ENCODE results near the gene TTC16. TPM values are rescaled to one million over a fixed set of nuclear protein-coding genes. Genes with fewer than 3 reads are reported as not detected.
A peak's percentile ranks its signal among the peaks of the same experiment; 100 is the strongest.

TTC16 gene
- total and polyA plus RNA-seq, 4 donors, result 0.02 to 0.08 TPM; not detected in 2

DNA sequence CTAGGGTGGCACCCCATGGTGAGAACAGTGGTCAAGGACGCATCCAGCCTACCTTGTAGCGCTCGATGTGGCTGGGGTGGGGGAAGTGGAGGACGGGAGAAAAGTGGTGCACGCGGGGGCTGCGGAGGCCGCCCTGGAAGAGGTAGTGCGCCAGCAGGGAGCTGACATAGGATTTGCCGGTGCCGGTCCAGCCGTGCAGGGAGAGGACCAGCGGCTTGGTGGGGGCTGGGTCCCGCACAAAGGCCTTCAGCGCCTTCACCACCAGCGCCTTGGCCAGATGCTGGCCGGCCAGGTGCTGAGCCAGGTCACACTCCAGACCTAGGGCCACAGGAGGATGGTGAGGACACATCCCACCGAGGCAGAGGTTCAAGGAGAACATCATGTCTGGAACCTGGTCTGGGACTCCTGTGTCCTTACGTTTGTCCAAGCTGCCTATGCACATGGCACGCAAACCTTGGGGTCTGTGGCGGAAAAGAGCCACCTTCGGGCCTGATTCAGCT lies 18.4 kb downstream of the TTC16 start:
- Histone ChIP-seq H3K36me3 (ENCODE audit: control insufficient read depth in 4 of 4, insufficient read depth in 3 of 4, low read depth in 1 of 4, low read length in 3 of 4) (peaks cover 0 to 3% (median 1%) of the 10 kb centered on the region in 4 donors), H3K4me1 (ENCODE audit: control insufficient read depth in 4 of 4, insufficient read depth in 4 of 4, low read length in 3 of 4) (peaks cover 0 to 9% (median 7%) of the 10 kb centered on the region in 4 donors), H3K9me3 (ENCODE audit: control insufficient read depth in 4 of 4, low read length in 3 of 4) (no peaks in the 10 kb centered on the region), H3K9ac (ENCODE audit: low read depth in 1 of 2, low read length in 2 of 2) (no peak overlapping the region), H3K4me3 (ENCODE audit: low read depth in 1 of 3, low read length in 3 of 3) (peak overlapping the region in 2 of 3 donors; percentile 69 to 74), H3K27ac (ENCODE audit: low read depth in 1 of 2, low read length in 2 of 2) (peak overlapping the region; percentile 74 to 81), H3K27me3 (ENCODE audit: control insufficient read depth in 4 of 4, insufficient read depth in 4 of 4, low read length in 3 of 4) (no peaks in the 10 kb centered on the region)
- TF ChIP-seq SP1 (IDR thresholded peaks at IDR 0.05) (no peak), TAF1 (conservative IDR thresholded peaks at IDR 0.05) (no peak), NR2F2 (IDR thresholded peaks at IDR 0.05) (no peak), REST (IDR thresholded peaks at IDR 0.05) (no peak), ZBTB33 (IDR thresholded peaks at IDR 0.05) (no peak), JUND (IDR thresholded peaks at IDR 0.05) (no peak), EGR1 (IDR thresholded peaks at IDR 0.05; ENCODE audit: low read depth in 2 of 2) (no peak), FOXA2 (IDR thresholded peaks at IDR 0.05) (no peak), RXRA (IDR thresholded peaks at IDR 0.05) (no peak)
- TF ChIP-seq, protein P1, sequence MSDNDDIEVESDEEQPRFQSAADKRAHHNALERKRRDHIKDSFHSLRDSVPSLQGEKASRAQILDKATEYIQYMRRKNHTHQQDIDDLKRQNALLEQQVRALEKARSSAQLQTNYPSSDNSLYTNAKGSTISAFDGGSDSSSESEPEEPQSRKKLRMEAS (IDR thresholded peaks at IDR 0.05), result no peak
- TF ChIP-seq, protein P2, sequence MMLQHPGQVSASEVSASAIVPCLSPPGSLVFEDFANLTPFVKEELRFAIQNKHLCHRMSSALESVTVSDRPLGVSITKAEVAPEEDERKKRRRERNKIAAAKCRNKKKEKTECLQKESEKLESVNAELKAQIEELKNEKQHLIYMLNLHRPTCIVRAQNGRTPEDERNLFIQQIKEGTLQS (IDR thresholded peaks at IDR 0.05), result no peak
- WGBS, result 58% methylated on average over 22 of the region's 22 CpGs
- no peak for DNase-seq (ENCODE audit: low spot score)

DNA sequence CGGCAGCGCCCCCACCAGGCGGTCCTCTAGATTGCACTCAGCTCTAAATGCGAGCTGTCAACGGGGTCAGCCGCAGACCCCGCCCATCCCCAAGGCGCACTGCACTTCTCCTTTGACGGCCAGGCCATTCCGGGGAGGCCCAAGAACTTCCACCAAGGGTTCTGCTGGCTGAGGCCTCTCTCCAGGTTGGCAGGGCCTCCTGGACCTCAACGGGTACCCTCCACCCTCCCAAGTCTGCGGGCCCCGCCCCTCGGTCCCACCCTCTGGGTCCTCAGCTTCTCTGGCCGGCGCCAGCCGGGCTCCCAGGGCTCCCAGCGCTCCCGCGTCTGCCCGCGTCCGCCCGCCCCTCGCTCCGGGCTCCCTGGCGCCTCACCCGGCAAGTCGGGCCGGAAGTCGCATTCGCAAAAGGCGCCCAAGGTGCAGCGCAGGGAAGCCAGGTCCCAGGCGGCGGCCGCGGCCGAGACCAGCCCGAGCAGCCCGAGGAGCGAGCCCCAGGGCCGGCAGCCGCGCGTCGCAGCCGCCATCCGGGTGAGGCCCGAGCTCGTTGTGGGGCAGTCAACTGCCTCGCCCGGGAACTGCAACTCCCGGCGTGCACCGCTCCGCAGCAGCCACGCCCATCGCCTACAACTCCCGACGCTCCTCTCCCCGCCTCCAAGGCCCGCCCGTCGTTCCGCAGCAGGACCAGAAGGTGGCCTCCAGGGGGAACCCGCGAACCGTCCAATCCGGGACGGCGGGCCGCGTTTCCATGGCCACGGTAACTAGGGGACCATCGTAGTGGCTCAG lies 19.1 kb downstream of the TTC16 start, which contains the start of gene TOR2A:
Gene TOR2A (minus strand): TSS at position 548 of the 783 bp plus-strand sequence. CDS start 24 bp downstream, at position 524.
- no peaks in the 10 kb centered on the region for H3K9me3 ChIP-seq (ENCODE audit: control insufficient read depth in 4 of 4, low read length in 3 of 4)
- peak; percentile 99 for DNase-seq (ENCODE audit: low spot score)
- peak within 1 kb of the TSS; percentile 69 to 74 (median 70) for H3K4me3 ChIP-seq (ENCODE audit: low read depth in 1 of 3, low read length in 3 of 3)
- WGBS, result under 1% methylated on average over 76 of the region's 76 CpGs
- peak within 1 kb of the TSS; percentile 74 to 81 for H3K27ac ChIP-seq (ENCODE audit: low read depth in 1 of 2, low read length in 2 of 2)
- no peak within 1 kb of the TSS for H3K9ac ChIP-seq (ENCODE audit: low read depth in 1 of 2, low read length in 2 of 2)
- H3K27me3 ChIP-seq (ENCODE audit: control insufficient read depth in 4 of 4, insufficient read depth in 4 of 4, low read length in 3 of 4), result no peaks in the 10 kb centered on the region
- H3K4me1 ChIP-seq (ENCODE audit: control insufficient read depth in 4 of 4, insufficient read depth in 4 of 4, low read length in 3 of 4), result peaks cover 0 to 9% (median 7%) of the 10 kb centered on the region in 4 donors
- H3K36me3 ChIP-seq (ENCODE audit: control insufficient read depth in 4 of 4, insufficient read depth in 3 of 4, low read depth in 1 of 4, low read length in 3 of 4), result peaks cover 0 to 3% (median 2%) of the 10 kb centered on the region in 4 donors
- TF ChIP-seq GABPA (IDR thresholded peaks at IDR 0.05 in 1 of 2, conservative IDR thresholded peaks at IDR 0.05 in 1 of 2), result peak in 1 of 2 donors; percentile 48
- no peak for TF ChIP-seq TAF1 (conservative IDR thresholded peaks at IDR 0.05)
- TF ChIP-seq NR2F2 (IDR thresholded peaks at IDR 0.05), result peak; percentile 59
- TF ChIP-seq CTCF (IDR thresholded peaks at IDR 0.05; ENCODE audit: low read depth, low read length, missing input control), result peak; percentile 99
- no peak for TF ChIP-seq EGR1 (IDR thresholded peaks at IDR 0.05; ENCODE audit: low read depth in 2 of 2)
- no peak for TF ChIP-seq ZBTB33 (IDR thresholded peaks at IDR 0.05)
- TF ChIP-seq HNF4G (IDR thresholded peaks at IDR 0.05), result no peak
- TF ChIP-seq RAD21 (IDR thresholded peaks at IDR 0.05), result peak; percentile 92 to 93
- TF ChIP-seq FOXA2 (IDR thresholded peaks at IDR 0.05), result no peak
- TF ChIP-seq SP1 (IDR thresholded peaks at IDR 0.05), result peak; percentile 64
- no peak for TF ChIP-seq FOXA1 (IDR thresholded peaks at IDR 0.05)
- TF ChIP-seq, protein P2 (IDR thresholded peaks at IDR 0.05), result no peak
- TF ChIP-seq JUND (IDR thresholded peaks at IDR 0.05), result no peak
- TF ChIP-seq YY1 (IDR thresholded peaks at IDR 0.05), result peak; percentile 60
- peak in 1 of 2 donors; percentile 39 for TF ChIP-seq RXRA (IDR thresholded peaks at IDR 0.05)
